GM21390 (cell line): ENCODE results near the gene TOM1.

Experiments
- ATAC-seq: cut with Tn5 transposase; IDR thresholded peaks from one replicate; pipeline ENCODE4 v1.9.1; 2021; ENCODE audit not compliant: unreplicated experiment

The TOM1 gene

DNA sequence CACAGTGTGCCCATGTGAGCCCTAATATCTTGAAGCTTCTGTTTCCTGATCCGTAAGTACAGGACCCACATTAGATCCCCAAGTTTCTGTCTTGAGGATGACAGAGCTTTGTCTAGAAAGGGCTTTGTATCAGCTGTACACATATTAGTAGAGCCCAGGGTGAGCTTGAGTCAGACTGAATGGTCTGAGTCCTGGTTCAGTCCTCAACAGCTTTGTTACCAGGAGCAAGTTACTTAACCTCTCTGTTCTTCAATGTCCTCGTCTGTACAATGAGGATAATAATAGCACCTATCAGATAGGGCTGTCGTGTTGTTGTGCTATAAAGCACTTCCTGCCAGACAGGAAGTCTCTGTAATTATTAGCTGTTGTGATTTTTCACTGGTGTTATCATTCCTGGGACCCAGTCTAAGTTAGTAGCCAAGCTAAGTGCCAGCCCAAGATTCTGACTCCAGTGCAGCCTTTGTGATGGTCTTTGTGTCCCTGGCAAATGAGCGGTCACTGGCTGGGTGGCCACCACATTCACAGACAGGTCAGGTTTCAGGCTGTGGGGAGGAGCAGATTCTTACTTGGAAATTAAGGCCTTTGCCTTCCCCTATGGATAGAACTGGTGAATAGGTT is 6.8 kb downstream of the TOM1 start:
- no peak for ATAC-seq

GRCh38 chr22:35307372-35307771 is 7.7 kb downstream of the TOM1 start:
- no peak for ATAC-seq

- no peak for ATAC-seq
Observed at GRCh38 chr22:35307892-35308291, 8.2 kb downstream of the TOM1 start.

- peak; percentile 49 for ATAC-seq
Observed at GRCh38 chr22:35308480-35309021, 8.9 kb downstream of the TOM1 start.

GRCh38 chr22:35310556-35311550 is 11.2 kb downstream of the TOM1 start:
- no peak for ATAC-seq

GRCh38 chr22:35311551-35311999 is 11.9 kb downstream of the TOM1 start:
- ATAC-seq = no peak

DNA sequence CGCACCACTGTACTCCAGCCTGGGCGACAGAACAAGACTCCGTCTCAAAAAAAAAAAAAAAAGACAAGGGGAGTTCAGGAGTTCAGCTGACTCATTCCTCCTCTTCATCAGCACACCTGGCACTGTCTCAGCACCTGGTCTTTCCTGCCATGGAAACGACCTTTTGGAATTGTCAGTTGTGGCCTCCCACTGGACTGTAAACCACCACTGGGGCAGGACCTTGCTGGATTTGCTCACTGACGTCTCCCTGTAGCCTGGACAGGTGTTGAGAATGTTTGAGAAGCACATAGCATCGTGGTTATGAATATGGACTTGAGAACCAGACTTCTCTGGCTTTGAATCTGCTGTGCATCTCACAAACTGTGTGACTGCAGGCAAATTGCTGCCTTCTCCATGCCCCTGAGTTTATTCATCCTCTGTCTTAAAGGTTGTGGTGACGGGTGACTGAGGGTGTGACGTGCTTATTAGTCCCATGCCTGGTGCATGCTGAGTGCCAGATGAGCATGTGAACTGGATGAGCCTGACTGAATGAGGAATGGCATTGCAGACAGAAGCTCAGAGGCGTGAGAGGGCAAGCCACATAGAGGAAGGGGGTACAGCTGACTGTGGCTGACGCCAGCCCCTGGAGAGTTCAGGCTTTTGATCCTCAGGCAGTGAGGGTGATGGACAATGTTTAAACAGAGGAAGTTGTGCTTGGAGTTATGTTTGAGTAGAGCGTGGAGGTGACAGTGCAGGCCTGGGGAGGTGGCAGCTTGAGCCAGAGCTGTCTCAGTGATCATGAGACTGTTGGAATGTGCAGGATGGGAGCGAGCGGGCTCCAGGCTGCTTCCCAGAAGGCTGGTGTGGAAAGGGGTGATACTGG is 12.7 kb downstream of the TOM1 start:
- ATAC-seq = no peak

- no peak for ATAC-seq
Observed at GRCh38 chr22:35313311-35314121, 13.8 kb downstream of the TOM1 start.

- no peak for ATAC-seq
Observed at GRCh38 chr22:35314161-35314942, 14.7 kb downstream of the TOM1 start.

DNA sequence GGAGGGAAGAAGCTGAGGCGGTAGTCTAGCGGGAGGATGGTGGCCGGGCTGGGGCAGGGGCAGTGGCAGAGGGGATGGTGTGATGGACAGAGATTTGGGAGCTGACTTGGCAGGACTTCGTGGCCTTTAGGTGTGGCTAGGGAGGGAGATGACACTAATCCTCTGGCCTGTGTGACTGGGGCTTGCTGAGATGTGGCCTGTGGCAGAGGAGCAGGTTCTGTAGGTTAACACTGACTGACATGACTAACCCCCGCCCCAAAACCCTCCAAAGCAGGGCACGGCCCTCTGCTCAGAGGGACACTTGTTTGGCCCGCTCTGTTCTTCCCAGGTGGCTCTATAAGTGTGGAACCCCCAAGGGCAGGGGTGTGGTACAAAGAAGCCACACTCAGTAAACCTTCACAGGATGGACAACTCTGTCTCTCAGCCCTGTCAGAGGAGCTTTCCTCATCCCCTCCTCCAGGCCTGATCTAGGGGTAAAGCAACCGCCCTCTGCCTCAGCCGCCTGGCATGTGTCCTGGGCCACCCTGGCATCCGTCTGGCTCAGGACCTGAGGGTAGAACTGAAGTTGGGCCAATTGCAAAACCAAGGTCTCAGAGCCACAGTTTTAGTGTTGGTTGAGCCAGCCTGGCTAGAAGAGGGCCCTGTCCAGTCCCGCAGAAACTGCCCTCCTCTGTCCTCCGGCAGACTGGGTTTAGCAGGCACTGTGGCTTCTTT is 15.6 kb downstream of the TOM1 start:
- ATAC-seq = no peak

GRCh38 chr22:35315855-35316745 is 16.4 kb downstream of the TOM1 start:
- ATAC-seq = no peak

DNA sequence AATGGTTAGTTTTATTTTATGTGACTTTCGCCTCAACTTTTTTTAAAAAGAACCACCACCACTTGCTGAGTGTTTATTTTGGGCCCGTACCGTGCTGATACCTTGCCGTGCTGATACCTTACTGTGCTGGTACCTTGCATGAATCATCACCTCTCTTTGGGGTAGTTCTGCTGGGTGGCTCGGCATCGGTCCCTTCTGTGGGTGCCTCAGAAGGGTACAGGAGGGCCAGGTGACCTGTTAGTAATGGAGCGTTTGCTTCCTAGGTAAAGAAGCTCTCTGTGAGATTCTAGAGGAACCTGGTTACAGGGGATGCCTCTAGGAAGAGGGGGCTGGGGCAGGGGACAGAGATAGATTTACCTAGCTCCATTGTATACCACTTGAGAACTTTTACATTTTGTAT is 17.1 kb downstream of the TOM1 start:
- no peak for ATAC-seq

GRCh38 chr22:35317680-35318290 is 18.1 kb downstream of the TOM1 start:
- no peak for ATAC-seq

DNA sequence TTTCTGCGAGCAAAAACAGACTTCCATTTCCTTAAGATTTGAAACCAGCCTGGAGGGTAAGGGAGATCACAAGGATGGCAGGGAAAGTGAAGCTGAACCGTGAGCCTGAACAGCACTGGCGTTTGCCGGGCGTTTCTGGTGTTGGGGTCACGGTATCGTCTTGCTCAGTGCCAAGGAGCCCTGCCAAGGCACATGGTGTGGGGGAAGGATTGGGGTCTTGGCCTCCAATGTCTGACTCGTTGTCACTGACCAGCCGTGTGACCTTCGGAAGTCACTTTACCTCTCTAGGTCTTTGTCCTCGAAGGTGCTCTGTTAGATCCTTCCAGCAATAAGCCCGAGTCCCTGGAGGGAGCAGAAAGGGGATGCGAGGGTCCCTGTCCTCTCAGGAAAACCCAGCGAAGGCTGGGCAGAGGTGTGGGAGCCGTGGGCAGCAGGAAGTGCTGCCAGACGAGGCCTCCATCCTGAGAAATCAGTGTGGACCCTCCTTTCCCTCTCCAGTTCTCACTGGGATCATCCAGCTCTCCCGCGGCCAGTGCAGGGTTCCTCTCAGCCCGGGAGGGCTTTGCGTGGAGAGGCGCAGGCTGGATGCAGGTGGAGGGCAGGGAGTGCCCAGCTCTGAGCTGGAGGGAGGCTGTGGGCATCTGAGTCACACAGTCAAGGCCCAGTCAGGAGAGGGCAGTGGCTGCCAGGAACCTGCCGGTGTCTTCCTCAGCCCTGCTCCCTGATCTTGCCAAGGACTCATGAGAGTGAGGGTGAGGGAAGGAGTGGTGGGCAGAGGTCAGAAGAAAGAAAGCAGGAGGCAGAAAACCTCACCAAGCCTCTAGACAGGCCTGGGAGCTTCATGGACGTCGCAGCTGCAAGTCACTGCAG is 18.9 kb downstream of the TOM1 start:
- ATAC-seq = no peak

DNA sequence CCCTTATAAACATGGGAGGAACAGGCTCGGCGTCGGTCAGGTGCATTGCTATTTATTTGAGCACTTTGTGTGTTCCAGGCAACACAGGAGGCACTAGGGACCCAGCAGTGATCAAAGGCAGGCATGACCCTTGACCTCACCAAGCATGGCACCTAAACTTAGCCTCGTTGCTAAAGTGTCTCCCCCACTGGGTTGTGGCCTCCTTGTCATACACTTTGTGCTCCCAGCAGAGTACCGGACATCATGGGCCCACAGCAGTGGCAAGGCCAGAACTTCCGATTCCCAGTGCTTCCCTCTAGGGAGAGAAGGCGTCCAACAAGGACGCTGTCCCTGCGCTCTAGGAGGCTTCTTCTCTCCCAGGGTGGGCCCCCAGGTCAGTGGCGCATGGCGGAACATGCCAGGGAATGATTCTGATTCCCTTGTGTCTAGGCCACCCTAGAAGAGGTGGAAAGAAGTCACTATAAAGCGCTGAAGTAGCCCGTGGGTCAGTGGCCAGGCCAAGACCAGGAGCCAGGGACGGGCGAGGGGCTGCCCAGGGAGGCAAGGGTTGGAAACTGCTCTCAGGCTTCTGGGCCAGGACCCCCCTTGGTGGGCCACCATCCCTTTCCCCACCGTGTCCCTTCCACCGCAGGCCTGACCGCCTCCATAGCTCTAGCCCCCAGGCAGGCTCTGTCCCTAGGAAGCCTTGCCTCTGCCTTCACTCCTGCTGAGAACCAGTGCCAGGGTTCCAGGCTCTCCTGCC is 19.7 kb downstream of the TOM1 start:
- ATAC-seq = no peak

- ATAC-seq = no peak
Observed at GRCh38 chr22:35322126-35322525, 22.4 kb downstream of the TOM1 start.
